ENCODE data around the gene GRM4.

- peak; percentile 81 to 96 (median 92) for TF ChIP-seq CTCF (IDR thresholded peaks at IDR 0.05)
- TF ChIP-seq POLR2A (IDR thresholded peaks at IDR 0.05), result no peak
Observed at GRCh38 chr6:34154668-34155447, 9.0 kb upstream of the GRM4 start.

Measured in Peyer's patch (tissue), 4 donors.